Body of pancreas (tissue), 4 donors: ENCODE data around the gene FLYWCH1.

Source experiments
- CTCF ChIP-seq, 7 experiments: fragments of 450-650 bp in 4 of 7; fragments of 200-600 bp in 3 of 7; sonication (generic) in 3 of 7; IDR thresholded peaks; one replicate each; pipeline ENCODE4 v1.5.1; 2016 to 2019; ENCODE audit warnings: antibody characterized with exemption in 7 of 7
- POLR2A ChIP-seq, 3 donors: fragments of 450-650 bp; IDR thresholded peaks; one replicate each; pipeline ENCODE4 v1.6.1; 2016; ENCODE audit warnings: antibody characterized with exemption in 3 of 3, mild to moderate bottlenecking in 2 of 3

- TF ChIP-seq CTCF (IDR thresholded peaks at IDR 0.05) (no peak), POLR2A (IDR thresholded peaks at IDR 0.05) (peak; percentile 95 to 97 (median 95))
These were observed 68.8 kb downstream of the FLYWCH1 start, which contains the start of gene PKMYT1 for GRCh38 chr16:2980227-2981176.
